ENCODE results near the gene HMGA1.

HMGA1 gene

DNA sequence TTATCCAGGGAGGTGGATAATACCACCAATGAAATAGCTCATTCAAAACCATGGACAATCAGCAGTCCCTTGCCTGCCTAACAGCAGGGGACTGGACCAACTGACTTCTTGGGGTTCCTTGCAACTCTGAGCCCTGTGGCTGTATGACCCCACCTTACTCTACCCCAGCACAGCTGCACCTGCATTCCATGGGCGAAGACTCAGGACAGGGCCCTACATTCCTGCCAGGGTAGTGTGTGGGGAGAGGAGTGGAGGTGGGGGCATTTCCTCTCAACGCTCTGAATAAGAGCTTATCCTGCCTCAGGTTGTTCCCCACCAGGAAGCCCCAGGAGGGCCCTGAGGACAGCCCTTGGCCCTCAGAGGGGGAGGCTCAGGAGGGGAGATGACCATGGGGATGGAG lies 30.8 kb upstream of the HMGA1 start:
- TF ChIP-seq, protein P1, sequence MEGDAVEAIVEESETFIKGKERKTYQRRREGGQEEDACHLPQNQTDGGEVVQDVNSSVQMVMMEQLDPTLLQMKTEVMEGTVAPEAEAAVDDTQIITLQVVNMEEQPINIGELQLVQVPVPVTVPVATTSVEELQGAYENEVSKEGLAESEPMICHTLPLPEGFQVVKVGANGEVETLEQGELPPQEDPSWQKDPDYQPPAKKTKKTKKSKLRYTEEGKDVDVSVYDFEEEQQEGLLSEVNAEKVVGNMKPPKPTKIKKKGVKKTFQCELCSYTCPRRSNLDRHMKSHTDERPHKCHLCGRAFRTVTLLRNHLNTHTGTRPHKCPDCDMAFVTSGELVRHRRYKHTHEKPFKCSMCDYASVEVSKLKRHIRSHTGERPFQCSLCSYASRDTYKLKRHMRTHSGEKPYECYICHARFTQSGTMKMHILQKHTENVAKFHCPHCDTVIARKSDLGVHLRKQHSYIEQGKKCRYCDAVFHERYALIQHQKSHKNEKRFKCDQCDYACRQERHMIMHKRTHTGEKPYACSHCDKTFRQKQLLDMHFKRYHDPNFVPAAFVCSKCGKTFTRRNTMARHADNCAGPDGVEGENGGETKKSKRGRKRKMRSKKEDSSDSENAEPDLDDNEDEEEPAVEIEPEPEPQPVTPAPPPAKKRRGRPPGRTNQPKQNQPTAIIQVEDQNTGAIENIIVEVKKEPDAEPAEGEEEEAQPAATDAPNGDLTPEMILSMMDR (IDR thresholded peaks at IDR 0.05): no peak
- no peak overlapping the region for H3K27ac ChIP-seq
- DNase-seq (ENCODE audit: low spot score): no peak
- H3K4me3 ChIP-seq: no peak overlapping the region

DNA sequence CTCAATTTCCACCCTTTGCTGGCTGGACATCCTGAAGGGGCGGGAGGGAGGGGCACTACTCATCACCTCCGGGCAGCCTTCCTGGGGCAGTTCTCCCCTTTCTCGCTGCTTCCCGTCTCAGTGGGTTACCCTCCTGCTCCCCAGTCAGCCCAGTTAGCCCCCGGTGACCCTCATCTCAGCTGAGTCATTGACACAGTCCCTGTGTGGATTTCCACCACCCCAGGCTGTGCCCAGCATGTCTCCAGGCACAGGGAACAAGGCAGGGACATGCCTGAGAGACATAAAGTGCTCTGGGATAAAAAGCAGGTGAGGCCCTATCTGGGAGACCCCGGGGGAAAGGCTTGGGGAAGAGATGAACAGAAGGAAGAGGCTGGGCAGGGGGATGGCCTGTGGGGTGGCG lies 29.9 kb upstream of the HMGA1 start:
- TF ChIP-seq, protein P1 (IDR thresholded peaks at IDR 0.05): no peak
- H3K4me3 ChIP-seq: no peak overlapping the region
- no peak overlapping the region for H3K27ac ChIP-seq
- no peak for DNase-seq (ENCODE audit: low spot score)

DNA sequence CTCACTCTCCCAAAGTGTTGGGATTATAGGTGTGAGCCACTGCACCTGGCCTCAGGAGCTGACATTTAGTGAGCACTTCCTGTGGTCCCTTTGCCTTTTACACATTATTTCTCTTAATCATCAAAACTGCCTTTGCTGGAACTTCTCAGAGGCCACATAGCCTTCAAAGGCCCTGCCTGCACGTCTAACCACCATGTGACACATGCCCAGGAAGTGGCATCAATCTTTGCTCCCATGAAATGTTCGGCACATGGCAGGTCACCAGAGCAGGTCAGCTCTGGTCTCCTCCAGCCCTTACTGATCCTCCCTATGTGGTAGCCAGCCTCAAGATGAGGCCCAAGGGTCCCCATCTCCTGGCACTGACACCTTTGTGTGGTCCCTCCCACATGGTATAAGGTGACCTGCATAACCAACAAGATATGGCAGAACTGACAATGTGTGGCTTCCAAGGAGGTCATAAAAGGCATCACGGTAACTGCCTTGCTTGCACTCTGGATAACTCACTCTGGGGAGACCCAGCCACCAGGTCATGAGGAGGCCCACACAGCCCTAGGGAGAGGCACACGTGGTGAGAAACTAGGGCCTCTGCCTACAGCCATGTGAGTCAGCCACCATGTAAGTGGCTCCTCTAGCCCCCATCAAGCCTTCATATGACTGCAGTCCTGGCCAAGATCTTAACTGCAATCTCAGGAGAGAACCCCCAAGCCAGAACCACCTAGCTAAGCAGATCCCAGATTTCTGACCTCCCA lies 28.8 kb upstream of the HMGA1 start:
- TF ChIP-seq, protein P1 (IDR thresholded peaks at IDR 0.05): no peak
- DNase-seq (ENCODE audit: low spot score): no peak
- Histone ChIP-seq H3K27ac (no peak overlapping the region), H3K4me3 (no peak overlapping the region)

DNA sequence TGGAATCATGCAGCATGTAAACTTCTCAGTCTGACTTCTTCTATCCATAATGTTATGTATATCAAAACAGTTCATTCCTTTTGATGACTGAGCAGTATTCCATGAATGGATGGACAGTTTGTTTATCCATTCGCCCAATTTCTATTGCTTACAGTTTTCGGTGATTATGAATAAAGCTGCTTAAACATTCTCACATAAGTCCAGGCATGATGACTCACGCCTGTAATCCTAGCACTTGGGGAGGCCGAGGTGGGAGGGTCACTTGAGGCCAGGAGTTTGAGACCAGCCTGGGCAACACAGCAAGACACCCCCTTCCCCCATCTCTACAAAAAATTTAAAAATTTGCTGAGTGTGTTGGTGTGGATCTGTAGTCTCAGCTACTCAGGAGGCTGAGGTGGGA lies 22.9 kb upstream of the HMGA1 start:
- DNase-seq (ENCODE audit: low spot score): no peak
- Histone ChIP-seq H3K4me3 (no peak overlapping the region), H3K27ac (no peak overlapping the region)
- TF ChIP-seq, protein P1 (IDR thresholded peaks at IDR 0.05): no peak

DNA sequence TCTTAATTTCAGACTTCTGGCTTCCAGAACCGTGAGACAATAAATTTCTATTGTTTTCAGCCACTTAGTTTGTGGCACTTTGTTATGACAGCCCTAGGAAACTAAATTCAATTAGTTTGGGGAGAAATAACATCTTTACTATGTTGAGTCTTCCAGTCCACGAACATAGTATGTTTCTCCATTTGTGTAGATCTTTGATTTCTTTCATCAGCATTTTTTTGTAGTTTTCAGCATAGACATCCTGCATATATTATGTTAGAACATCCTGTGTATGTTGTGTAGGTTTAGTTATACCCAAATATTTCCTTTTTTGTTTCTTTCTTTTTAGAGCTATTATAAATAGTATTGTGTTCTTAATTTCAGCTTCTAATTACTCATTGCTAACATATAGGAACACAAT lies 18.0 kb upstream of the HMGA1 start:
- DNase-seq (ENCODE audit: low spot score): no peak
- no peak overlapping the region for H3K27ac ChIP-seq
- TF ChIP-seq, protein P1 (IDR thresholded peaks at IDR 0.05): no peak
- H3K4me3 ChIP-seq: no peak overlapping the region

DNA sequence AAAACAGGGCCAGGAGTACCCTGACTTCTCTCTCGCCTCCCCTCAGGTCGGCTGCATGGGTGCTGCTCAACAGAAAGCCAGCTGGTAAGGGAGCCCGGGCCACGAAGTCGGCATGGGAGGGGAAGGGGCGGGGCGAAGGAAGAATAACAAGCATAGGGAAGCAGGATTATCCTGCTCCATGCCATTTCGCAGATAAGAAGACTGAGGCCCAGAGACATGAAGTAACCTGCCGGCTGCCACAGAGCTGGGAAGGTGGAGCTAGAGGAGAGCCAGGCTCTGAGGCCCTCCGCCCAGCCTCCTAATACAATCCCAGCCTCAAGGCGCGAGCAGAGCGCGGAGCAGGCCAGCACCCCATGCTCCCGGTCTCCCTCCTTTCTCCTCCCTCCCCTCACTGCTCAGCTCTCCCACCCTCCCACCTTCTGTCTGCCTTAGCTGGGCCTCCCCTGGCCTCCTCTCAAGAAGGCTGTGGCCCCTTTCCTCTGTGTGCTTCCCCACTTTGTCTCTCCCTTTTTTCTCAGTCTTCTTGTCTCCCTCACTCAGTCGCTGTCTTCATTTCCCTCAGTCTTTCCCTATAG lies 13.2 kb upstream of the HMGA1 start:
- Histone ChIP-seq H3K4me3 (peak overlapping the region; percentile 84), H3K27ac (peak overlapping the region; percentile 60 to 62)
- TF ChIP-seq, protein P1 (IDR thresholded peaks at IDR 0.05): no peak
- no peak for DNase-seq (ENCODE audit: low spot score)
